Colonic mucosa (tissue), 4 donors: Measurements from ENCODE around the gene RTCA. TPM values are rescaled to one million over a fixed set of nuclear protein-coding genes. Genes with fewer than 3 reads are reported as not detected.
A peak's percentile ranks its signal among the peaks of the same experiment; 100 is the strongest.

Experiments used
- DNase-seq: peaks from one replicate; pipeline ENCODE4 v3.0.0-alpha.2; 2020
- H3K27ac ChIP-seq: fragments of 200-600 bp; one replicate; pipeline ENCODE4 v1.8.0; 2021
- H3K27me3 ChIP-seq: fragments of 200-600 bp; one replicate; pipeline ENCODE4 v1.8.0; 2021
- H3K36me3 ChIP-seq: fragments of 200-600 bp; one replicate; pipeline ENCODE4 v1.8.0; 2021
- H3K4me1 ChIP-seq: fragments of 200-600 bp; one replicate; pipeline ENCODE4 v1.8.0; 2021; ENCODE audit warnings: mild to moderate bottlenecking
- H3K4me3 ChIP-seq: fragments of 200-600 bp; one replicate; pipeline ENCODE4 v1.8.0; 2021
- H3K9ac ChIP-seq, 2 donors: one replicate each; pipeline ENCODE4 v1.7.0; 2013; ENCODE audit warnings: control low read depth in 2 of 2, low read depth in 2 of 2, low read length in 2 of 2
- H3K9me3 ChIP-seq: fragments of 200-600 bp; one replicate; pipeline ENCODE4 v1.8.0; 2021
- intact Hi-C: fragments of 100-400 bp; cut with DNase I; formaldehyde crosslinking; loops from one replicate; pipeline ENCODE4 v1.14.1; 2022
- total RNA-seq, 2 donors: library from RNA; stranded (reverse); fragmentation: NEBNext Ultra II Directional in 1 of 2; extraction: Animal tissue kit (Norgen Biotek cat#: 25700) in 1 of 2; gene quantifications; one replicate each; pipeline ENCODE4 v1.2.1, GENCODE V29; 2021
- TF ChIP-seq, protein P1 (sequence below): fragments of 200-600 bp; IDR thresholded peaks from one replicate; pipeline ENCODE4 v1.8.0; 2022; ENCODE audit warnings: antibody characterized with exemption, mild to moderate bottlenecking
- donor health status: healthy.
- donor health status: DM: no; HTN: no; CAD: no.
- donor health status: DM: no; HTN: no; CAD: no.

RTCA gene
- total RNA-seq, 2 donors from 2014 or later, result 39.4 to 41.4 TPM

DNA sequence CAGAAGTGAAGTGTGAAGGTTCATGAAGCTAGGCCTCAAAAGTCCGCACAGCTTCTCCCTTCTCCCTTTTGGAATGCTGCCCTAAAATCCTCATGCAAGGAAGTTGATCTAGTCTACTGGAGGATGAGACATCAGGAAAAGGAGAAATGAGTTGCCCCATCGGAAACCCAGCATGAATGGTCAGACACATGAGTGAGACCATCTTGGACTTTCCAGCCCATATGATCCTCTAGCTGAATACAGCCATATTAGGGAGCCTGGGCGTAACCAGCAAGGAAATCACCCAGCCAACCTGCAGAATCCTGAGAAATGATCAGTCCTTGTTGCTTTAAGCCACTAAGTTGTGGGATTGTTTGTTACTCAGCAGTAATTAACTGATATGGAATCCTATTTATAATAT lies 28.9 kb upstream of the RTCA start:
- intact Hi-C loops, result no loop called here
- H3K36me3 ChIP-seq, result no peaks in the 10 kb centered on the region

DNA sequence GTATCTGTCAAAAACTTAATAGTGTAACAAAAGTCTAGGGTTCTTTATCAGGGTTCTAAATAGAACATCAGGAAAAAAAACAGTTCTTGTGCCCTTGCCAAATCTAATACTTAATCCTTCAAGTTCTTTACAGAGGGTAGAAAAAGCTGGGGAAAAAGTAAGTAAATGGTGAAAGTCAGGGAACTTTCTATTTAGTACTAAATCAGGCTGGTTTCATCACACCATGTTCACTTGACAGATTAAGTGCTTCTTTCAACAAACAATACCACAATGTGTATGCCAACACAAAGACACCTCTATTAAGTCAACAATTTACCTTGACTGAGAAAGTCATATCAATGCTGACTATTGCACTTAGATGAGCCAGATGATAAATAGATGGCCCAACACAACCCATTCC lies 26.1 kb upstream of the RTCA start:
- no peak for DNase-seq
- H3K4me3 ChIP-seq, result no peak overlapping the region
- no peaks in the 10 kb centered on the region for H3K9me3 ChIP-seq
- no peaks in the 10 kb centered on the region for H3K27me3 ChIP-seq
- no peaks in the 10 kb centered on the region for H3K36me3 ChIP-seq
- H3K9ac ChIP-seq, result no peak overlapping the region
- no peak overlapping the region for H3K27ac ChIP-seq
- TF ChIP-seq, protein P1, sequence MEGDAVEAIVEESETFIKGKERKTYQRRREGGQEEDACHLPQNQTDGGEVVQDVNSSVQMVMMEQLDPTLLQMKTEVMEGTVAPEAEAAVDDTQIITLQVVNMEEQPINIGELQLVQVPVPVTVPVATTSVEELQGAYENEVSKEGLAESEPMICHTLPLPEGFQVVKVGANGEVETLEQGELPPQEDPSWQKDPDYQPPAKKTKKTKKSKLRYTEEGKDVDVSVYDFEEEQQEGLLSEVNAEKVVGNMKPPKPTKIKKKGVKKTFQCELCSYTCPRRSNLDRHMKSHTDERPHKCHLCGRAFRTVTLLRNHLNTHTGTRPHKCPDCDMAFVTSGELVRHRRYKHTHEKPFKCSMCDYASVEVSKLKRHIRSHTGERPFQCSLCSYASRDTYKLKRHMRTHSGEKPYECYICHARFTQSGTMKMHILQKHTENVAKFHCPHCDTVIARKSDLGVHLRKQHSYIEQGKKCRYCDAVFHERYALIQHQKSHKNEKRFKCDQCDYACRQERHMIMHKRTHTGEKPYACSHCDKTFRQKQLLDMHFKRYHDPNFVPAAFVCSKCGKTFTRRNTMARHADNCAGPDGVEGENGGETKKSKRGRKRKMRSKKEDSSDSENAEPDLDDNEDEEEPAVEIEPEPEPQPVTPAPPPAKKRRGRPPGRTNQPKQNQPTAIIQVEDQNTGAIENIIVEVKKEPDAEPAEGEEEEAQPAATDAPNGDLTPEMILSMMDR, result no peak
- no peaks in the 10 kb centered on the region for H3K4me1 ChIP-seq
- intact Hi-C loops, result loop anchor here (10.0 kb wide), 1 partner anchor 115 kb away; the partner anchor contains the start of gene CDC14A

More for the DNA sequence above, 28.9 kb upstream of the RTCA start:
- Histone ChIP-seq H3K27ac (no peak overlapping the region), H3K4me3 (no peak overlapping the region), H3K9ac (no peak overlapping the region), H3K9me3 (no peaks in the 10 kb centered on the region), H3K4me1 (no peaks in the 10 kb centered on the region), H3K27me3 (no peaks in the 10 kb centered on the region)
- TF ChIP-seq, protein P1, result no peak
- DNase-seq, result no peak

DNA sequence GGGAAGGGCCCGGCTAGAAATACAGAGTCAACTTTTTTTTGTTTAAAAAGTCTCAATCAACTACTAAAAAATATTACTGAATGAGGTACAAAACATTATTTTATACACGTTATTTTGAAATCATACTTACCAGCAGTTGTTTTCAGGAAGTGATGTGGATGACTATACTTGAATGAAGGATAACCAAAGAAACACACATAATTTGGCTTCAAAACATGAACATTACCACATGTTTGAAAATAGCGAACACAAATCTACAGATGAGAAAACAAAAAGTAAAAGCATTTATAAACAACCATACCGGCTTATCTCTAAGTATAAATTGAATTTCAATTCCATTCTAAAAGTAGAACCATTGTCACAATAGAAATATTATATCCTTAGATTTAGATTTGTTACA lies 25.4 kb upstream of the RTCA start:
- Histone ChIP-seq H3K4me1 (no peaks in the 10 kb centered on the region), H3K9me3 (no peaks in the 10 kb centered on the region), H3K36me3 (no peaks in the 10 kb centered on the region), H3K9ac (no peak overlapping the region), H3K4me3 (no peak overlapping the region), H3K27ac (no peak overlapping the region), H3K27me3 (no peaks in the 10 kb centered on the region)
- DNase-seq, result no peak
- intact Hi-C loops, result loop anchor here (10.0 kb wide), 1 partner anchor 114 kb away; the partner anchor contains the start of gene CDC14A
- TF ChIP-seq, protein P1, result no peak

DNA sequence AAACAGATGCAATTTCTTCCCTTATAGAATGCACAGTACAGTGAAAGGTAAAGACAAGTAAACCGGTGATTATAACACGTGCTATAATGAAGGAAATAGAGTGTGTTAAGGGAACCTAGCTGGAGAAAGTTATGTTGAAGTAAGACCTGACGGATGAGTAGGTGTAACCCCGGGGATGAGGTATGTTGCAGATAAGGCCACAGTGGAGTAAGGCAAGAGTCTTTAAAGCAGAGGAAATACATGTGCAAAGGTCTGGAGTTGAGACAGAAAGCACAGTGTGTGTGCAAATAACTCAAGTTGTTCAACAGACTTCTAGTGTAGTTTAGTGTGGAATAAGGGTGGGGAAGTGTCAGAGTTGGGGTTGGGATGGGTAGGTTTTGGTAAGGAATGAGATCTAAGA lies 19.3 kb upstream of the RTCA start:
- TF ChIP-seq, protein P1, result no peak
- intact Hi-C loops, result loop anchor here (10.0 kb wide), 1 partner anchor 108 kb away; the partner anchor contains the start of gene CDC14A
- Histone ChIP-seq H3K27me3 (no peaks in the 10 kb centered on the region), H3K4me3 (no peak overlapping the region), H3K27ac (no peak overlapping the region), H3K9me3 (no peaks in the 10 kb centered on the region), H3K4me1 (peaks cover 10% of the 10 kb centered on the region), H3K9ac (no peak overlapping the region), H3K36me3 (no peaks in the 10 kb centered on the region)
- no peak for DNase-seq

DNA sequence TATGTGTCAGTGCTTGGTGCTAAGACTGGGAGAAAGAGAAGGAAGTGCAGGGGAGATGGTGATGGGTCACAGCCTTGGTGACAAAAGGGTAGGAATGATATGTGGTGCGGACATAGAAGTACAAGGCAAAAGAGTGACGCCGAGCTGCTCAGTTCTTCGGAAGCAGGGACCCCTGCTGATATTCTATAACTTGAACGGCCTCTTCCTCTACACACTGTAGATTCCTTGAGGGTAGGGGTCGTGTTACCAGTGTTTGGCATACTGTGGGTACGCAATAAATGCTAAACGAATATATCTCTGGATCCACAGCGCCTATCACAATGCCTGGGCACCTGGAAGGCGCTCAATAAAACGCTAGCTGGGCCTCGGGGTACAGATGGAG lies 16.9 kb upstream of the RTCA start:
- Histone ChIP-seq H3K27me3 (no peaks in the 10 kb centered on the region), H3K9ac (peak overlapping the region; percentile 79 to 100), H3K9me3 (no peaks in the 10 kb centered on the region), H3K27ac (peak overlapping the region; percentile 53), H3K4me1 (peaks cover 10% of the 10 kb centered on the region), H3K4me3 (peak overlapping the region; percentile 67), H3K36me3 (no peaks in the 10 kb centered on the region)
- intact Hi-C loops, result loop anchor here (10.0 kb wide), 1 partner anchor 106 kb away; the partner anchor contains the start of gene CDC14A
- TF ChIP-seq, protein P1, result no peak
- no peak for DNase-seq
